ENCODE measurements around the gene GCGR.

The GCGR gene

GRCh38 chr17:81854974-81855774, 51.2 kb downstream of the GCGR start:
- no peak overlapping the region for H3K4me2 ChIP-seq (ENCODE audit: low read length)
- no peaks in the 10 kb centered on the region for H3K9me3 ChIP-seq (ENCODE audit: insufficient read depth, low read length)
- TF ChIP-seq EZH2phosphoT487 (IDR thresholded peaks at IDR 0.05; ENCODE audit: low read depth): no peak
- TF ChIP-seq, protein P1, sequence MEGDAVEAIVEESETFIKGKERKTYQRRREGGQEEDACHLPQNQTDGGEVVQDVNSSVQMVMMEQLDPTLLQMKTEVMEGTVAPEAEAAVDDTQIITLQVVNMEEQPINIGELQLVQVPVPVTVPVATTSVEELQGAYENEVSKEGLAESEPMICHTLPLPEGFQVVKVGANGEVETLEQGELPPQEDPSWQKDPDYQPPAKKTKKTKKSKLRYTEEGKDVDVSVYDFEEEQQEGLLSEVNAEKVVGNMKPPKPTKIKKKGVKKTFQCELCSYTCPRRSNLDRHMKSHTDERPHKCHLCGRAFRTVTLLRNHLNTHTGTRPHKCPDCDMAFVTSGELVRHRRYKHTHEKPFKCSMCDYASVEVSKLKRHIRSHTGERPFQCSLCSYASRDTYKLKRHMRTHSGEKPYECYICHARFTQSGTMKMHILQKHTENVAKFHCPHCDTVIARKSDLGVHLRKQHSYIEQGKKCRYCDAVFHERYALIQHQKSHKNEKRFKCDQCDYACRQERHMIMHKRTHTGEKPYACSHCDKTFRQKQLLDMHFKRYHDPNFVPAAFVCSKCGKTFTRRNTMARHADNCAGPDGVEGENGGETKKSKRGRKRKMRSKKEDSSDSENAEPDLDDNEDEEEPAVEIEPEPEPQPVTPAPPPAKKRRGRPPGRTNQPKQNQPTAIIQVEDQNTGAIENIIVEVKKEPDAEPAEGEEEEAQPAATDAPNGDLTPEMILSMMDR (IDR thresholded peaks at IDR 0.05; ENCODE audit: low read depth, low read length): no peak
- H3K9ac ChIP-seq (ENCODE audit: low read length): no peak overlapping the region
- no peak overlapping the region for H3K27ac ChIP-seq (ENCODE audit: low read length)
- H3K79me2 ChIP-seq (ENCODE audit: low read length): peaks cover 85% of the 10 kb centered on the region
- H3K4me1 ChIP-seq (ENCODE audit: low read length): peaks cover 13% of the 10 kb centered on the region
- H4K20me1 ChIP-seq (ENCODE audit: insufficient read depth, low read length): peaks cover 48% of the 10 kb centered on the region
- no peak overlapping the region for H3K4me3 ChIP-seq (ENCODE audit: low read length)
- no peaks in the 10 kb centered on the region for H3K27me3 ChIP-seq (ENCODE audit: low read depth, low read length)
- no peak overlapping the region for H2AFZ ChIP-seq (ENCODE audit: low read depth, low read length)
- H3K36me3 ChIP-seq (replicated peaks; ENCODE audit: low read depth, low read length): peaks cover 66% of the 10 kb centered on the region

- Histone ChIP-seq H3K4me3 (ENCODE audit: low read length) (peak overlapping the region; percentile 98), H3K27ac (ENCODE audit: low read length) (no peak overlapping the region), H4K20me1 (ENCODE audit: insufficient read depth, low read length) (peaks cover 38% of the 10 kb centered on the region)
Observed at GRCh38 chr17:81858170-81858966, 54.4 kb downstream of the GCGR start.

DNA sequence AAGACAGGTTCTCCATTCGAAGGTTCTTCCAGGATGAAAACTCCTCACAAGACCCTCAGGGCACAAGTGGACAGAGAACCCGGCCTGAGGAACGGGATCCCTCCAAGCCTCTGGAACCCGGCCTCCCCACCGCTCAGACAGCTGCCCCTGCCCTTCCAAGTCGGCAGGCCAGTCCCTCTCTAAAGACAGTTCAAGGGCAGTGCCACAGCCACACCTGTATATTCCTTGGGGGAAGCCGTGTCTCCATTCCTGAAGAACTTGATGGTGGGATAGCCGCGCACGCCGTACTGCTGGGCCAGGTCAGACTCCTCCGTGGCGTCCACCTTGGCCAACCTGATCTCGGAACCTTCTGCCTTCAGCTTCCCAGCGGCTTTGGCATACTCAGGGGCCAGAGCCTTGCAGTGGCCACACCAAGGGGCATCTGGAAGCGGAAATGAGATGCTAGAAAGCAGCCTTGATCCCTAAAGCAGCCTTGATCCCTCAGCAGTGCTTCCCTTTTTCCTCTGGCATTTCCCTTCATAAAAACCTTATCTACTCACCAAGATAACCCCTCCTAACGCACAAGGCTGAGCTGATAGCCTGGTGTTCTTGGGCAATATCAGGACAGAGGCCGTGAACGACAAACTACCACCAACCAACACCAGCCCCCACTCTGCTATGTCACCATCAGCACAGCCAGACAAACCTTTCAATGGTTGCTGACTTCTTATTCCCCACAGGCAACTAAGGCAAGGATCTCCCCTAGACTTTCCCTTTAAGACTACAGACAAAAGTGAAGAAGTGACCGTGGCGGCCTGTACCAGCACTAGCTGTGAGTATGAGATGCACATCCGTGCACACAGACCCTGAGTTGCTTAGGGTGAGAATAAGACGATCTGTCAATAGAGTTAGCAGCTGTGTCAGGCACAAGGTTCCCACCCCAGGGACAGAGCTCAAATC, 55.3 kb downstream of the GCGR start:
- Histone ChIP-seq H3K27me3 (ENCODE audit: low read depth, low read length) (no peaks in the 10 kb centered on the region), H2AFZ (ENCODE audit: low read depth, low read length) (no peak overlapping the region), H4K20me1 (ENCODE audit: insufficient read depth, low read length) (peaks cover 33% of the 10 kb centered on the region)

More at GRCh38 chr17:81858170-81858966, 54.4 kb downstream of the GCGR start:
- H3K36me3 ChIP-seq (replicated peaks; ENCODE audit: low read depth, low read length): peaks cover 51% of the 10 kb centered on the region
- TF ChIP-seq, protein P1 (IDR thresholded peaks at IDR 0.05; ENCODE audit: low read depth, low read length): no peak
- TF ChIP-seq EZH2phosphoT487 (IDR thresholded peaks at IDR 0.05; ENCODE audit: low read depth): no peak
- H3K27me3 ChIP-seq (ENCODE audit: low read depth, low read length): no peaks in the 10 kb centered on the region
- peaks cover 90% of the 10 kb centered on the region for H3K79me2 ChIP-seq (ENCODE audit: low read length)
- H3K4me2 ChIP-seq (ENCODE audit: low read length): peak overlapping the region; percentile 89
- H3K4me1 ChIP-seq (ENCODE audit: low read length): peaks cover 22% of the 10 kb centered on the region
- no peaks in the 10 kb centered on the region for H3K9me3 ChIP-seq (ENCODE audit: insufficient read depth, low read length)
- H3K9ac ChIP-seq (ENCODE audit: low read length): no peak overlapping the region
- H2AFZ ChIP-seq (ENCODE audit: low read depth, low read length): no peak overlapping the region

More for the DNA sequence above, 55.3 kb downstream of the GCGR start:
- H3K4me2 ChIP-seq (ENCODE audit: low read length): peak overlapping the region; percentile 89
- H3K27ac ChIP-seq (ENCODE audit: low read length): peak overlapping the region; percentile 76
- H3K9me3 ChIP-seq (ENCODE audit: insufficient read depth, low read length): no peaks in the 10 kb centered on the region
- H3K79me2 ChIP-seq (ENCODE audit: low read length): peaks cover 90% of the 10 kb centered on the region
- H3K9ac ChIP-seq (ENCODE audit: low read length): peak overlapping the region; percentile 90
- peak overlapping the region; percentile 98 for H3K4me3 ChIP-seq (ENCODE audit: low read length)
- peaks cover 48% of the 10 kb centered on the region for H3K36me3 ChIP-seq (replicated peaks; ENCODE audit: low read depth, low read length)
- TF ChIP-seq EZH2phosphoT487 (IDR thresholded peaks at IDR 0.05; ENCODE audit: low read depth): no peak
- TF ChIP-seq, protein P1 (IDR thresholded peaks at IDR 0.05; ENCODE audit: low read depth, low read length): no peak
- peaks cover 23% of the 10 kb centered on the region for H3K4me1 ChIP-seq (ENCODE audit: low read length)
